GM18519 (cell line): ENCODE results near the gene LILRA6.
A peak's percentile ranks its signal among the peaks of the same experiment; 100 is the strongest.
"Not testable (repeated sequence)": the region's sequence is repeated elsewhere in the genome, so short reads cannot be mapped to it uniquely, and the experiment has no call there.

Experiments used
- ATAC-seq: cut with Tn5 transposase; IDR thresholded peaks from one replicate; pipeline ENCODE4 v1.9.1; 2021; ENCODE audit warnings: mild to moderate bottlenecking, moderate library complexity; ENCODE audit not compliant: unreplicated experiment, low FRiP score

LILRA6 gene

GRCh38 chr19:54209811-54210494, 32.6 kb downstream of the LILRA6 start:
- ATAC-seq = no peak

DNA sequence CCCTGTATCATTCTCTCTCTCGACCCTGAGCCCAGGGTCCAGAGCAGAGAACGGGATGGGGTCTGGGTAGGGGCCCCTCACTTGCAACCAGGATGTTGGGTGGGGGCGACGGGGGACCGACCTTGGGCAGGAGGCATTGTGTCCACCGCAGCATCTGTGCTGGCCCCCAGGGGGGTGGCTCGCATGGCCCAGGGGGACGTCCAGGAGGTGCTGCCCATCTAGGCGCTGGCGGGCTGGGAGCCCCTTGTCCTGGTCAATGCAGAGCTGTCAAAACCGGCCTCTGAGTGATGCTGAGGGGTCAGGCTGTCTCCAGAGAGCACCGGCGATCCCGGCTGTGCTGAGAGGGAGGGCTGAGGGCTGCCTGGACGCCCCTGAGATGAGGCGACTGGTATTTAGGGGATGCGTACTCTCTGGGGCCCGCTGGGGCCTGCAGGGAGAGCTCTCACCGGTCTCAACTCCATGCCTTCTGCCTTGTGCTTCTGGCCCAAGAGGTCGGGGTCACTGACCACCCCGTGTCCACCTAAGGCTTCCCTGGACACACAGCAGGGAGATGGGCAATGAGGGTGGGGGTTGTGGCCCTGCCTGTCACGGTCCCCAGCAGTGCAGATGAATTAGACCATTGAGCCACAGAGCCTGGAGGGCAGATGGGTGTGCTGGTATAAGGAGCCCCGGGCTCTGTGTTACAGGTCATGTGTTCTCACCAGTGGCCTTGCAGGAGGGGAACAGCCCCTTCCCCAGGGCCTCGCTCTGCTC, 33.4 kb downstream of the LILRA6 start:
- ATAC-seq = no peak

DNA sequence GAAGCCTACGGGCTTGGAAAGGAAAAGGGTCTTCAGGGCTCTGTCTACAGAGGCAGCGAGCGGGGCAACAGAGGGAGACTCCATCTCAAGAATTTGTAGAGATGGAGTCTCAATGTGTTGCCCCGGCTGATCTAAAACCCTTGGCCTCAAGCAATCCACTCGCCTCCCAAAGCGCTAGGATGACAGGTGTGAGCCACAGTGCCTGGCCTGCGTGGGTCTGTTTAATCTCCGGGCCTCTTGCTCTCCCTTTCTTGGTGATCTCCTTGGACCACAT, 33.9 kb downstream of the LILRA6 start:
- ATAC-seq = no peak

- no peak for ATAC-seq
Measured at GRCh38 chr19:54207983-54208783, 34.4 kb downstream of the LILRA6 start.

DNA sequence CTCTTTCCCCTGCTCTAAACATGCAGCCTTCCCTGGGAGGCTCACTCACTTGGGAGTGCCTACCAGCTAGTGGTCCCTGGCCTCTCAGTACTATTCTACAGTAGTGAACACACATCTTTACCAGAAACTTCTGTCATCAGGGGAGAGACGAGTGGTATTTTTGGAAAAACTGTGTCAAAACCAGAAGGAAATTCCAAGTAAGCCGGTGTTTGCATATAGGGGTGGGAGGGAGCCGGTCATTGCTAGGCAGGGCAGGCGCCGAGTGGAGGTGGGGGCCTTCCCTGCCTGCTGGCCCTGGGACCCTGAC, 35.0 kb downstream of the LILRA6 start:
- ATAC-seq = no peak

GRCh38 chr19:54207193-54207592, 35.4 kb downstream of the LILRA6 start:
- ATAC-seq = not testable (repeated sequence)

DNA sequence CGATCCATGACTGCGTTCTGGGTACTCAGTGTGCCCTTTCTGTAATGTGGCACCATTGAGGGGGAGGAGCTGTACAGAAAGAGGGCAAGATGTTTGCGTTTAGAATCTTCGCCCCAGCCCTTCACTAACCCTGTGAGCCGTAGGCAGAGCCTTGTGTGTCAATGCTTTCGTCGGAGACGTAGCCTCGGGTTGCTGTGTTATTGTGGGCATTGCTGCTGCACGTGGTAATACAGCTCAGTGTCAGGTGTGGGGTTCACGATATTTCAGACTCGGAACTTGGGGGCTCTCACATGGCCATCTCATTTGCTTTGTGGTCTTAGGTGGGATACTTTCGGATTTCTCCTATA, 35.8 kb downstream of the LILRA6 start:
- ATAC-seq = no peak

DNA sequence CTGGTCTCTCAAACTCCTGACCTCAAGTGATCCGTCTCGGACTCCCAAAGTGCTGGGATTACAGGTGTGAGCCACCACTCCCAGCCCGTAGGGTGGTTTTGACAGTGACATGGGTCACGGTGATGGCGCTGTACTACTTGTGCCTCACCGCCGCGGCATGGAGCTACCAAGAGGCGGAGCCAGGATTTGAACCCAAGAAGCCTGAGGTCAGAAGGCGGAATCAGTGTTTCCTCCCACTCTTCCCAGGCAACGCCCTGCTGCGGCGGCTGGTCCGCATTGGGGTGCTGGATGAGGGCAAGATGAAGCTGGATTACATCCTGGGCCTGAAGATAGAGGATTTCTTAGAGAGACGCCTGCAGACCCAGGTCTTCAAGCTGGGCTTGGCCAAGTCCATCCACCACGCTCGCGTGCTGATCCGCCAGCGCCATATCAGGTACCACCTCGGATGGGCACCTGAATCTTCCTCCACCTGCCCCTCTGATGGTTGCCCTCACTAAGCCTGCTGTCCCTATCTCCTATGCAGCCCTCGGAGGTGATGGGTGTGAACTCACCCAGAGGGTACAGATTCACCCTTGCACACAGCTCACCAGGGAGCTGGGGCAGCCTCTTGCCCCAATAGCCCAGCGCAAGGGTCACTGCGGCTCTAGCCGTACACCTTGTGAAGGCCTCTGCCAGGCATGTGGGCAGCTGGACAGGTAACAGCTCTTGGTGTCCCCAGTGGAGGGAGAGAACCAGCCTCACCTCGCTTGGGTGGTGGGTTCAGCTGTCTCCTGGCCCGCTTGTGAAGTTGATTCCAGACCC, 36.4 kb downstream of the LILRA6 start:
- no peak for ATAC-seq

DNA sequence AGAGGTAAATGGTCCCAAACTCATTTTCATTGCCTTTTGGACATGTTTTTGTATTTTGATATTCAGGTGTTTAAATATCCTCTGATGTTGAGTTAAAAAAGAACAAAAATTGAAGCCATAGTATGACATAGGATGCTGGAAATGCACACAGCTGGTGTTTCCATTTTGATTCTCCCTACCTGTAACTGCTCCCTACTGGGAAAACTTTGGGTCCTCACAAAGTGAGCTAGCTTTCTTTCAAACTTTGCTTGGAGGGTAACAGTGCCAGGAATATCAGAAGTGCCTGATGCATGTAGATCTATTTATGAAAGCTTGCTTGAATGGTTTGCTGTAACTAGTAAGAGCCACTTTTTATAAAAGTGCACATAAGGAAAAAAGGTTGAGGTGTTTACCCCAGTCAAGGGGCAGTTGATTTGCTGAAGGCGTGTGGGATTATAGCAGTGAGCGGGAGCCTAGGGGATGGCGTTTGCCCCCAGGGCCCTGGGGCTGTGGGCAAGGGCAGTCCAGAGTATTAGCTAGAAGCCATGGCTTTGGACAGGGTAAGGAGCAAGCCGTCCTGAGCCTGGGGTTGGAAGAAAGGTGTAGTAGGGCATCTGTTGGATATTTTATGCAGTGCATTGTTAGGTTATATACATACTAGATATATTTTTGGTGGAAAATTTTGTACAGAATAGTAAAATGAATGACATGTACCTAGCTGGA, 37.7 kb downstream of the LILRA6 start:
- ATAC-seq = no peak

GRCh38 chr19:54203151-54203611, 39.4 kb downstream of the LILRA6 start:
- no peak for ATAC-seq

DNA sequence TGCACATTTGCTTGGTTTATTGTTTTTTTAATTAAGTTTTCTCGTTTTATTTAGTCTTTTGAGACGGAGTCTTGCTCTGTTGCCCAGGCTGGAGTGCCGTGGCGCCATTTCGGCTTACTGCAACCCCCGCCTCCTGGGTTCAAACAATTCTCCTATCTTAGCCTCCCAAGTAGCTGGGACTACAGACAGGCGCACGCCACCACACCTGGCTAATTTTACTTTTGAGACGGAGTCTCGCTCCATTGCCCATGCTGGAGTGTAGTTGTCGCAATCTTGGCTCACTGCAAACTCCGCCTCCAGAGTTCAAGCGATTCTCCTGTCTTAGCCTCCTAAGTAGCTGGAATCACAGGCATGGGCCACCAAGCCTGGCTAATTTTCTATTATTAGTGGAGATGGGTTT, 40.6 kb downstream of the LILRA6 start:
- ATAC-seq = no peak

DNA sequence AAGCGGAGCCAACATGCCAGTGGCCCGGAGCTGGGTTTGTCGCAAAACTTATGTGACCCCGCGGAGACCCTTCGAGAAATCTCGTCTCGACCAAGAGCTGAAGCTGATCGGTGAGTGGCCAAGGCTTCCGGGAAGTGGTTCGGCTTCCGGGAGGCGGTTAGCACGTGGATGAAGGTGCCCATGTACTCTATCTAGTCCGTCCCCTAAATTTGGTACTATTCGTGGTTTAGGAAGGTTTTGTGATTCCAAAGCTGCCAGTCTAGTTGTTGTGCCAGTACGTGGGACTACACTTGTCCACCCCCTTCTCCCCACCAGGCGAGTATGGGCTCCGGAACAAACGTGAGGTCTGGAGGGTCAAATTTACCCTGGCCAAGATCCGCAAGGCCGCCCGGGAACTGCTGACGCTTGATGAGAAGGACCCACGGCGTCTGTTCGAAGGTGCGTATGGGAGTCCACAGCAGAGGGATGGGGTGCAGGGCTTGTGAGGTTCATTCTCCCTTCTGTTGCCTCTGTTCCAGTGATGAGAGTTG, 41.4 kb downstream of the LILRA6 start:
- ATAC-seq = no peak

- no peak for ATAC-seq
Measured at GRCh38 chr19:54199401-54199800, 43.2 kb downstream of the LILRA6 start.

GRCh38 chr19:54197121-54197520, 45.5 kb downstream of the LILRA6 start:
- ATAC-seq = no peak

DNA sequence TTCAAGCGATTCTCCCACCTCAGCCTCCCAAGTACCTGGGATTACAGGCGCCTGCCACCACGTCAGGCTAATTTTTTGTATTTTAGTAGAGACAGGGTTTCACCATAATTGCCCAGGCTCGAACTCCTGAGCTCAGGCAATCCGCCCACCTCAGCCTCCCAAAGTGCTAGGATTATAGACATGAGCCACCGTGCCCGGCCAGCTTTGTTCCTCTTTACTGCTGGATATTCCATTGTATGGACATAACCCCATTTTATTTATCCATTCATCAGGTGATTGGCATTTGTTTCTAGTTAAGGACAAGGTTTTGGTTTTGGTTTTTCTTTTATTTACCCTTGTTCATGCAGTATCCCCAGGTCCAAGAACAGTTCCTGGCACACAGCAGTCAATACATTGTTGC, 46.1 kb downstream of the LILRA6 start:
- ATAC-seq = no peak

- ATAC-seq = not testable (repeated sequence)
Measured at GRCh38 chr19:54194463-54194862, 48.1 kb downstream of the LILRA6 start.

- ATAC-seq = no peak
Measured at GRCh38 chr19:54193011-54193410, 49.6 kb downstream of the LILRA6 start.

DNA sequence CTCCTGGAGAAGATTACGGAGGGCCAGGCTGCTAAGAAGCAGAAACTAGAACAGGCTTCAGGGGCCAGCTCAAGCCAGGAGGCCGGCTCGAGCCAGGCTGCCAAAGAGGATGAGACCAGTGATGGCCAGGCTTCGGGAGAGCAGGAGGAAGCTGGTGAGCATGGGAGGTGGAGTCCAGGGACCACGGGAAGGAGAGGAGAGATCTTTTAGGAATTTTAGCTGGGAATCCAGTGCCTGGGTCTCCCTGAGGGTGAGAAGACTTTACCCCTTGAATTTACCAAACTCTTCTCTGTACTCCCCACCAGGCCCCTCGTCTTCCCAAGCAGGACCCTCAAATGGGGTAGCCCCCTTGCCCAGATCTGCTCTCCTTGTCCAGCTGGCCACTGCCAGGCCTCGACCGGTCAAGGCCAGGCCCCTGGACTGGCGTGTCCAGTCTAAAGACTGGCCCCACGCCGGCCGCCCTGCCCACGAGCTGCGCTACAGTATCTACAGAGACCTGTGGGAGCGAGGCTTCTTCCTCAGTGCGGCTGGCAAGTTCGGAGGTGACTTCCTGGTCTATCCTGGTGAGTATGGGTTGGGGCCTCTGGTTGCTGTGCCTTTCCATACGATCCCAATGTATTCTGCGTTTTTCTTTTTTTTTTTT, 50.7 kb downstream of the LILRA6 start:
- no peak for ATAC-seq

- peak; percentile 15 for ATAC-seq
Measured at GRCh38 chr19:54191011-54191810, 51.4 kb downstream of the LILRA6 start, which contains the start of gene TSEN34. Gene TSEN34, plus strand, starts transcription at chr19:54191308. Its CDS starts 57 bp downstream, at chr19:54191365.
